OCI-LY1 (cell line): ENCODE measurements around the gene PAM16.

Experiments
- H2AFZ ChIP-seq: fragments of 200-600 bp; sonication (generic), shearing (Covaris generic); 2 replicates; pipeline ENCODE4 v1.6.0; 2014; ENCODE audit warnings: antibody characterized with exemption, mild to moderate bottlenecking, low read length
- H3F3A ChIP-seq: fragments of 200-600 bp; sonication (generic), shearing (Covaris generic); 2 replicates; pipeline ENCODE4 v1.6.0; 2014; ENCODE audit warnings: mild to moderate bottlenecking, antibody characterized with exemption, low read length, moderate library complexity; ENCODE audit not compliant: insufficient read depth
- H3K27ac ChIP-seq: fragments of 200-600 bp; sonication (generic); 2 replicates; pipeline ENCODE4 v1.5.1; 2014; ENCODE audit warnings: low read length, mixed run types, mild to moderate bottlenecking, low read depth; ENCODE audit not compliant: poor library complexity, severe bottlenecking
- H3K27me3 ChIP-seq: fragments of 200-600 bp; sonication (generic); 2 replicates; pipeline ENCODE4 v1.6.0; 2014; ENCODE audit warnings: antibody characterized with exemption, mild to moderate bottlenecking, low read length, moderate library complexity; ENCODE audit not compliant: insufficient read depth
- H3K36me3 ChIP-seq: fragments of 200-600 bp; sonication (generic); 2 replicates; pipeline ENCODE4 v1.6.1; 2014; ENCODE audit warnings: mild to moderate bottlenecking, antibody characterized with exemption, low read length, moderate library complexity, mixed read lengths; ENCODE audit not compliant: insufficient read depth
- H3K4me1 ChIP-seq: fragments of 200-600 bp; sonication (generic); 2 replicates; pipeline ENCODE4 v1.5.1; 2014; ENCODE audit warnings: mild to moderate bottlenecking, low read length, moderate library complexity; ENCODE audit not compliant: insufficient read depth, severe bottlenecking
- H3K4me2 ChIP-seq: fragments of 200-600 bp; sonication (generic), shearing (Covaris generic); 2 replicates; pipeline ENCODE4 v1.6.1; 2014; ENCODE audit warnings: low read length
- H3K4me3 ChIP-seq: fragments of 200-600 bp; sonication (generic); 2 replicates; pipeline ENCODE4 v1.5.1; 2014; ENCODE audit warnings: low read length, low read depth, mild to moderate bottlenecking, mixed read lengths; ENCODE audit not compliant: poor library complexity, severe bottlenecking
- H3K79me2 ChIP-seq: fragments of 200-600 bp; shearing (Covaris generic); 2 replicates; pipeline ENCODE4 v1.6.1; 2016; ENCODE audit warnings: mixed run types, low read length, mixed read lengths; ENCODE audit not compliant: insufficient read depth
- H3K9ac ChIP-seq: fragments of 200-600 bp; sonication (generic), shearing (Covaris generic); 2 replicates; pipeline ENCODE4 v1.6.1; 2014; ENCODE audit warnings: mild to moderate bottlenecking, low read length, mixed read lengths
- H3K9me2 ChIP-seq: fragments of 200-600 bp; sonication (generic), shearing (Covaris generic); 2 replicates; pipeline ENCODE4 v1.6.1; 2014; ENCODE audit warnings: low read depth, mild to moderate bottlenecking, low read length, mixed read lengths
- H3K9me3 ChIP-seq: fragments of 200-600 bp; shearing (Covaris generic); 2 replicates; pipeline ENCODE4 v1.6.1; 2014; ENCODE audit warnings: low read length, mixed read lengths
- H4K20me1 ChIP-seq: fragments of 200-600 bp; sonication (generic), shearing (Covaris generic); 2 replicates; pipeline ENCODE4 v1.6.0; 2016; ENCODE audit warnings: mild to moderate bottlenecking, low read length; ENCODE audit not compliant: insufficient read depth
- EZH2 ChIP-seq: fragments of 200-600 bp; sonication (generic), shearing (Covaris generic); IDR thresholded peaks from 2 replicates; pipeline ENCODE4 v1.8.0; 2017; ENCODE audit warnings: borderline replicate concordance, mixed run types, mild to moderate bottlenecking, antibody characterized with exemption, low read length, moderate library complexity, mixed read lengths
- TF ChIP-seq, protein P1 (sequence below): fragments of 200-600 bp; sonication (generic), shearing (Covaris generic); IDR thresholded peaks from 2 replicates; pipeline ENCODE4 v1.5.1; 2017; ENCODE audit warnings: mild to moderate bottlenecking, antibody characterized with exemption, low read length, moderate library complexity, mixed read lengths

The PAM16 gene

DNA sequence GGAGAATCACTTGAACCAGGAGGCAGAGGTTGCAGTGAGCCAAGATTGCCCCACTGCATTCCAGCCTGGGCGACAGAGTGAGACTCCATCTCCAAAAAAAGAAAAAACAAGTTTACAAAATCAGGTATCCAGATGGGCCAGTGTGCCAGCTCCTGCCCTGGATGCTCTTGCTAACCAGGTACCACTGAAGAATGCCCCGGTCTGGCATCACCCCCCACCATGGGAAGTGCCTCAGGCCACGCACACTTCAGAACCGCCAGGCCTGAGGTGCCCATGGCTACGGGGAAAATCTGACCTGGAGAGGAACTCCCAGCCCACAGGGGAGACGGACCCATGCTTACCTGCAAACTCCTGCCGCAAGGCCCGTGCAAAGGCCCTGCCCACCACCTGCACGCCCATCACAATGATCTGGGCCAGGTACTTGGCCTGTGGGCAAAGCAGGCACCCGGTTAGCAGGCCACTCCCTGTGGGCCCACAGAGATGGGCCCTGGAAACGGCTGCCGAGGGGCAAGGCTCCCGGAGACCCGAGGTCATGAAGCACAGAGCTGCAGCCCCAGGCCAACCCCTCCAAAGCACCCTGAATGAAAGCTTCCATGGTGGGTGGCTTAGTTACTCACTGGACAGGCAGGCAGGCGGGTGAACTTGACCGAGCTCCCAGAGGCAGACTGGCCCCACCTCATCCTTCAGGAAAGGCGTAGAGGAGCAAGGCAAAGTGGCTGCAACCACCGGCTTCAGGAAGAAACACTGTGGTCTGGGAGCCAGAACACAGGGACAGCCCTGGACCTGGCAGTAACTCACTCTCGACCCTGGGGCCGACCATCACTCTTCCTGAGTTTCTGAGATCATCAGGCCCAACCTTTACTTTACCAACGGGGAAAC is 8.0 kb downstream of the PAM16 start:
- H3K4me3 ChIP-seq = no peak overlapping the region

DNA sequence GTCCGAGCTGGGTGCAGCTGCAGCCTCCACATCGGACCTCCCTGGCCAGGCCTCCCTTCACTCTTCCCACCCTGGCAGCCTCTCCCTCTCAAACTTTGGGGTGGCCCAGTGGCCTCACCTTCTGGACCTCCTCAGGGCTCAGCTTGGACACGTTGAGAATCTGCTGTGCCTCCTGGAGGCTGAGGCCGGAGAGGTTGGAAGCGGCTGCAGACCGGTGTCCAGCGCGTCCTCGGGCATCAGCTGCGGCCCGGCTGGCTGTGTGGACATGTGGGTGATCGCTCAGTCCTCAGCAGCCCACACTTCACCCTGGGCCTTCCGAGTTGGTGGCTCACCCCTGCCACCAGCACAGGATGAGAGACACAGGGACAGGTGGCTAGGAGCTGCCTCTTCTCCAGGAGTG is 9.9 kb downstream of the PAM16 start:
- Histone ChIP-seq H3F3A (no peaks in the 10 kb centered on the region), H2AFZ (no peak overlapping the region), H3K9me2 (no peaks in the 10 kb centered on the region), H3K79me2 (peaks cover 4% of the 10 kb centered on the region; the same call in 1 of the 2 replicates), H3K9ac (no peak overlapping the region), H4K20me1 (no peaks in the 10 kb centered on the region), H3K27ac (no peak overlapping the region), H3K4me2 (no peak overlapping the region), H3K27me3 (no peaks in the 10 kb centered on the region), H3K4me1 (no peaks in the 10 kb centered on the region), H3K36me3 (peaks cover 35% of the 10 kb centered on the region), H3K9me3 (no peaks in the 10 kb centered on the region), H3K4me3 (no peak overlapping the region)
- TF ChIP-seq, protein P1, sequence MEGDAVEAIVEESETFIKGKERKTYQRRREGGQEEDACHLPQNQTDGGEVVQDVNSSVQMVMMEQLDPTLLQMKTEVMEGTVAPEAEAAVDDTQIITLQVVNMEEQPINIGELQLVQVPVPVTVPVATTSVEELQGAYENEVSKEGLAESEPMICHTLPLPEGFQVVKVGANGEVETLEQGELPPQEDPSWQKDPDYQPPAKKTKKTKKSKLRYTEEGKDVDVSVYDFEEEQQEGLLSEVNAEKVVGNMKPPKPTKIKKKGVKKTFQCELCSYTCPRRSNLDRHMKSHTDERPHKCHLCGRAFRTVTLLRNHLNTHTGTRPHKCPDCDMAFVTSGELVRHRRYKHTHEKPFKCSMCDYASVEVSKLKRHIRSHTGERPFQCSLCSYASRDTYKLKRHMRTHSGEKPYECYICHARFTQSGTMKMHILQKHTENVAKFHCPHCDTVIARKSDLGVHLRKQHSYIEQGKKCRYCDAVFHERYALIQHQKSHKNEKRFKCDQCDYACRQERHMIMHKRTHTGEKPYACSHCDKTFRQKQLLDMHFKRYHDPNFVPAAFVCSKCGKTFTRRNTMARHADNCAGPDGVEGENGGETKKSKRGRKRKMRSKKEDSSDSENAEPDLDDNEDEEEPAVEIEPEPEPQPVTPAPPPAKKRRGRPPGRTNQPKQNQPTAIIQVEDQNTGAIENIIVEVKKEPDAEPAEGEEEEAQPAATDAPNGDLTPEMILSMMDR = no peak
- no peak for TF ChIP-seq EZH2

More for the DNA sequence above, 8.0 kb downstream of the PAM16 start:
- no peak overlapping the region for H2AFZ ChIP-seq
- no peaks in the 10 kb centered on the region for H3K9me2 ChIP-seq
- TF ChIP-seq, protein P1 = no peak
- no peak for TF ChIP-seq EZH2
- peaks cover 47% of the 10 kb centered on the region for H3K36me3 ChIP-seq
- H3K27me3 ChIP-seq = no peaks in the 10 kb centered on the region
- no peak overlapping the region for H3K4me2 ChIP-seq
- H3K9me3 ChIP-seq = no peaks in the 10 kb centered on the region
- no peak overlapping the region for H3K9ac ChIP-seq
- peaks cover 4% of the 10 kb centered on the region; the same call in 1 of the 2 replicates for H3K79me2 ChIP-seq
- H3K4me1 ChIP-seq = no peaks in the 10 kb centered on the region
- H3F3A ChIP-seq = no peaks in the 10 kb centered on the region
- H4K20me1 ChIP-seq = no peaks in the 10 kb centered on the region
- H3K27ac ChIP-seq = no peak overlapping the region

DNA sequence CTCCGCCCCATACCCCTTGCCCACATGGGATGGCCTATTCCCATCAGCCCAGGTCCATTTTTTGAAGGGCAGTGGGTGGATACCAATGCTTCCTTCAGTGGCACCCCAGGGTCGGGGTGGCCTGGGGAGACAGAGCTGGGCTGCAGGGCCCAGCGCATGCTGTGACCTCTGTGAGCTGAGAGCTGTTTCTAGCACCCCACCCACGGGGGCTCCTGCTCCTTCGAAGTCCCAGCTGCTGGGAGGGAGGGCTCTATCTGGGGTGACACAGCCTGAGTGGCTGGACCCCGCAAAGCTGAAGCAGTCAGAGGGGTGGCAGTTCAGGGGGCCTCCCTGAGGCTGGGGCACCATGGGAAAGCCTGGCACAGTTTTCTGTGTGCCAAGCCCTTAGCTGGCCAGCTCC is 10.7 kb downstream of the PAM16 start:
- H3K9me3 ChIP-seq = no peaks in the 10 kb centered on the region
- H3K36me3 ChIP-seq = peaks cover 35% of the 10 kb centered on the region
- H3K27ac ChIP-seq = no peak overlapping the region
- TF ChIP-seq, protein P1 = no peak
- TF ChIP-seq EZH2 = no peak
- no peaks in the 10 kb centered on the region for H4K20me1 ChIP-seq
- no peaks in the 10 kb centered on the region for H3K27me3 ChIP-seq
- no peaks in the 10 kb centered on the region for H3K9me2 ChIP-seq
- no peaks in the 10 kb centered on the region for H3F3A ChIP-seq
- H3K9ac ChIP-seq = no peak overlapping the region
- no peaks in the 10 kb centered on the region for H3K4me1 ChIP-seq
- no peak overlapping the region for H3K4me2 ChIP-seq
- H3K4me3 ChIP-seq = no peak overlapping the region
- no peak overlapping the region for H2AFZ ChIP-seq
- peaks cover 4% of the 10 kb centered on the region; the same call in 1 of the 2 replicates for H3K79me2 ChIP-seq
